ENCODE data around the gene TRAPPC3.
A peak's percentile ranks its signal among the peaks of the same experiment; 100 is the strongest.

The TRAPPC3 gene

GRCh38 chr1:36091698-36092097, 57.6 kb downstream of the TRAPPC3 start:
- H3K36me3 ChIP-seq (ENCODE audit: control insufficient read depth, insufficient read depth, low read length) = peaks cover 58% of the 10 kb centered on the region
- WGBS, 2 experiments (ENCODE audit: insufficient coverage in 2 of 2) = 93 to 97% methylated on average over 8 to 13 of the region's 13 CpGs

GRCh38 chr1:36091141-36091540, 58.1 kb downstream of the TRAPPC3 start:
- 100% methylated on average over 2 to 3 of the region's 4 CpGs for WGBS, 2 experiments (ENCODE audit: insufficient coverage in 2 of 2)
- H3K4me3 ChIP-seq (ENCODE audit: extremely low read depth, insufficient read depth, low read length, poor library complexity, severe bottlenecking) = no peak overlapping the region
- peaks cover 58% of the 10 kb centered on the region for H3K36me3 ChIP-seq (ENCODE audit: control insufficient read depth, insufficient read depth, low read length)
- no peak overlapping the region for H3K27ac ChIP-seq (ENCODE audit: low read depth, low read length, severe bottlenecking)
- no peaks in the 10 kb centered on the region for H3K4me1 ChIP-seq (ENCODE audit: control insufficient read depth, insufficient read depth, low read length, poor library complexity, severe bottlenecking)
- no peaks in the 10 kb centered on the region for H3K9me3 ChIP-seq (ENCODE audit: control insufficient read depth, low read length)

More at GRCh38 chr1:36091698-36092097, 57.6 kb downstream of the TRAPPC3 start:
- no peak overlapping the region for H3K27ac ChIP-seq (ENCODE audit: low read depth, low read length, severe bottlenecking)
- H3K9me3 ChIP-seq (ENCODE audit: control insufficient read depth, low read length) = no peaks in the 10 kb centered on the region
- H3K4me1 ChIP-seq (ENCODE audit: control insufficient read depth, insufficient read depth, low read length, poor library complexity, severe bottlenecking) = no peaks in the 10 kb centered on the region
- no peak overlapping the region for H3K4me3 ChIP-seq (ENCODE audit: extremely low read depth, insufficient read depth, low read length, poor library complexity, severe bottlenecking)

- Histone ChIP-seq H3K9me3 (ENCODE audit: control insufficient read depth, low read length) (no peaks in the 10 kb centered on the region), H3K4me1 (ENCODE audit: control insufficient read depth, insufficient read depth, low read length, poor library complexity, severe bottlenecking) (no peaks in the 10 kb centered on the region), H3K4me3 (ENCODE audit: extremely low read depth, insufficient read depth, low read length, poor library complexity, severe bottlenecking) (peak overlapping the region; percentile 95), H3K27ac (ENCODE audit: low read depth, low read length, severe bottlenecking) (peak overlapping the region; percentile 64), H3K36me3 (ENCODE audit: control insufficient read depth, insufficient read depth, low read length) (peaks cover 46% of the 10 kb centered on the region)
- 7 to 12% methylated on average over 28 of the region's 32 CpGs for WGBS, 2 experiments (ENCODE audit: insufficient coverage in 2 of 2)
Observed at GRCh38 chr1:36089393-36090121, 59.7 kb downstream of the TRAPPC3 start.

GRCh38 chr1:36088577-36089392, 60.5 kb downstream of the TRAPPC3 start, which contains the start of gene ADPRS:
Gene ADPRS, plus strand, starts transcription at chr1:36088892. Its CDS starts 13 bp downstream, at chr1:36088905.
- Histone ChIP-seq H3K9me3 (ENCODE audit: control insufficient read depth, low read length) (no peaks in the 10 kb centered on the region), H3K4me3 (ENCODE audit: extremely low read depth, insufficient read depth, low read length, poor library complexity, severe bottlenecking) (peak within 1 kb of the TSS; percentile 95), H3K4me1 (ENCODE audit: control insufficient read depth, insufficient read depth, low read length, poor library complexity, severe bottlenecking) (no peaks in the 10 kb centered on the region), H3K36me3 (ENCODE audit: control insufficient read depth, insufficient read depth, low read length) (peaks cover 38% of the 10 kb centered on the region), H3K27ac (ENCODE audit: low read depth, low read length, severe bottlenecking) (peak within 1 kb of the TSS; percentile 64)
- 1 to 2% methylated on average over 69 to 78 of the region's 84 CpGs for WGBS, 2 experiments (ENCODE audit: insufficient coverage in 2 of 2)

- 45 to 47% methylated on average over 5 to 7 of the region's 8 CpGs for WGBS, 2 experiments (ENCODE audit: insufficient coverage in 2 of 2)
- no peak overlapping the region for H3K27ac ChIP-seq (ENCODE audit: low read depth, low read length, severe bottlenecking)
- H3K4me3 ChIP-seq (ENCODE audit: extremely low read depth, insufficient read depth, low read length, poor library complexity, severe bottlenecking) = peak overlapping the region; percentile 95
- peaks cover 33% of the 10 kb centered on the region for H3K36me3 ChIP-seq (ENCODE audit: control insufficient read depth, insufficient read depth, low read length)
- no peaks in the 10 kb centered on the region for H3K4me1 ChIP-seq (ENCODE audit: control insufficient read depth, insufficient read depth, low read length, poor library complexity, severe bottlenecking)
- no peaks in the 10 kb centered on the region for H3K9me3 ChIP-seq (ENCODE audit: control insufficient read depth, low read length)
Observed at GRCh38 chr1:36088265-36088576, 61.1 kb downstream of the TRAPPC3 start.

- Histone ChIP-seq H3K9me3 (ENCODE audit: control insufficient read depth, low read length) (no peaks in the 10 kb centered on the region), H3K27ac (ENCODE audit: low read depth, low read length, severe bottlenecking) (no peak overlapping the region), H3K36me3 (ENCODE audit: control insufficient read depth, insufficient read depth, low read length) (peaks cover 25% of the 10 kb centered on the region), H3K4me3 (ENCODE audit: extremely low read depth, insufficient read depth, low read length, poor library complexity, severe bottlenecking) (no peak overlapping the region), H3K4me1 (ENCODE audit: control insufficient read depth, insufficient read depth, low read length, poor library complexity, severe bottlenecking) (no peaks in the 10 kb centered on the region)
- WGBS, 2 experiments (ENCODE audit: insufficient coverage in 2 of 2) = 91 to 97% methylated on average over 24 to 31 of the region's 31 CpGs
Observed at GRCh38 chr1:36087233-36088123, 61.8 kb downstream of the TRAPPC3 start.

Data from mesodermal cell (in vitro differentiated cells).